GM12801 (cell line): Measurements from ENCODE around the gene DPT.

Experiments used
- CTCF ChIP-seq: IDR thresholded peaks from one replicate; pipeline ENCODE4 v1.5.1; 2011; ENCODE audit warnings: control low read depth; ENCODE audit not compliant: insufficient read length; ENCODE audit errors: extremely low read depth

Gene DPT

GRCh38 chr1:168672278-168672677 is 56.7 kb downstream of the DPT start:
- no peak for TF ChIP-seq CTCF

GRCh38 chr1:168671782-168672181 is 57.2 kb downstream of the DPT start:
- no peak for TF ChIP-seq CTCF

- TF ChIP-seq CTCF, result no peak
Measured at GRCh38 chr1:168665975-168666374, 63.0 kb downstream of the DPT start.

GRCh38 chr1:168664069-168664834 is 64.8 kb downstream of the DPT start:
- TF ChIP-seq CTCF, result no peak

- no peak for TF ChIP-seq CTCF
Measured at GRCh38 chr1:168656485-168656884, 72.5 kb downstream of the DPT start.

- TF ChIP-seq CTCF, result no peak
Measured at GRCh38 chr1:168654198-168654915, 74.6 kb downstream of the DPT start.

- no peak for TF ChIP-seq CTCF
Measured at GRCh38 chr1:168653567-168653966, 75.4 kb downstream of the DPT start.
